Measurements from ENCODE around the gene GOLPH3.
"Not testable (repeated sequence)": the region's sequence is repeated elsewhere in the genome, so short reads cannot be mapped to it uniquely, and the experiment has no call there.

The GOLPH3 gene

DNA sequence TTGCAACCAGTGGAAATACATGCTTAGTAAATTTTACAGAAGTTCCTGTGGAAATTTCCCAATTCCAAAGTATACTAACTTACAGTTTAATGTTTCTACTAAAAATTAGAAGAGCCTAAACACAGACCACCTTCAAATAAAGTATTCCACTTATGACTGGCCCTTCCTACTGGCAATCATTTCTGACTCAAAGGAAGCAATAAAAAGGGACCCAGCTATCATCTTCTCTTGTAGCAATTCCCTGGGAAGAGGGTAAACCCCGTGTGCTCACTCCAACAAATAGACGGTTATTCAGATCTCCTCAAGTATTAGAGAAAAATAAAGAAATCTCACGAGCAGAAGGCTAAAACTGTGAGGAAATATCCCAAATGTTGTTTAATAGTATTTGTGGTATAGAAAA is 43.3 kb downstream of the GOLPH3 start:
- in situ Hi-C loops (cut with MboI; ENCODE audit: low sequenced_read_pairs, unreplicated experiment), result no loop called here
- TF ChIP-seq, protein P1, sequence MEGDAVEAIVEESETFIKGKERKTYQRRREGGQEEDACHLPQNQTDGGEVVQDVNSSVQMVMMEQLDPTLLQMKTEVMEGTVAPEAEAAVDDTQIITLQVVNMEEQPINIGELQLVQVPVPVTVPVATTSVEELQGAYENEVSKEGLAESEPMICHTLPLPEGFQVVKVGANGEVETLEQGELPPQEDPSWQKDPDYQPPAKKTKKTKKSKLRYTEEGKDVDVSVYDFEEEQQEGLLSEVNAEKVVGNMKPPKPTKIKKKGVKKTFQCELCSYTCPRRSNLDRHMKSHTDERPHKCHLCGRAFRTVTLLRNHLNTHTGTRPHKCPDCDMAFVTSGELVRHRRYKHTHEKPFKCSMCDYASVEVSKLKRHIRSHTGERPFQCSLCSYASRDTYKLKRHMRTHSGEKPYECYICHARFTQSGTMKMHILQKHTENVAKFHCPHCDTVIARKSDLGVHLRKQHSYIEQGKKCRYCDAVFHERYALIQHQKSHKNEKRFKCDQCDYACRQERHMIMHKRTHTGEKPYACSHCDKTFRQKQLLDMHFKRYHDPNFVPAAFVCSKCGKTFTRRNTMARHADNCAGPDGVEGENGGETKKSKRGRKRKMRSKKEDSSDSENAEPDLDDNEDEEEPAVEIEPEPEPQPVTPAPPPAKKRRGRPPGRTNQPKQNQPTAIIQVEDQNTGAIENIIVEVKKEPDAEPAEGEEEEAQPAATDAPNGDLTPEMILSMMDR (IDR thresholded peaks at IDR 0.05; ENCODE audit: borderline replicate concordance, control extremely low read depth, extremely low read depth, insufficient read depth, missing control alignments), result no peak

DNA sequence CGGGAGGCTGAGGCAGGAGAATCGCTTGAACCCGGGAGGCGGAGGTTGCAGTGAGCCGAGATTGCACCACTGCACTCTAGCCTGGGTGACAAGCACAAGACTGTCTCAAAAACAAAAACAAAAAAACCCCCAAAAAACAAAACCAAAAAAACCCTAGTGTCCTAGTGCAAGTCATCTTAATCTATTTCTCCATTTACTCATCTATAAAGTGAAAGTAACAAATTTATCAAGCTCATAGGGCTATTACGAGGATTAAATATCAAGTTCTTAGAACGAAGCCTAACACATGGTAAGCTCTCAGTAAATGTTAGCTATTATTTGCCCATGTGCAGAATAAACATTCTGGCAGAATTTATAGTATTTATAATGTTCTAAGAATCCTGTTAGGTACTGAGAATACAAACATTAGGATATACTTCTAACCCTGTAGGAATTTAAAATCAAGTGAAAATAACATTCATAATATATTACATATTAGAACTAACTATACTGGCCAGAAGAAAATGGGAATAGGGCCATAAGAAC is 45.0 kb downstream of the GOLPH3 start:
- in situ Hi-C loops (cut with MboI; ENCODE audit: low sequenced_read_pairs, unreplicated experiment), result no loop called here
- TF ChIP-seq, protein P1 (IDR thresholded peaks at IDR 0.05; ENCODE audit: borderline replicate concordance, control extremely low read depth, extremely low read depth, insufficient read depth, missing control alignments), result no peak
- DNase-seq (ENCODE audit: low spot score), result no peak

More for the DNA sequence above, 43.3 kb downstream of the GOLPH3 start:
- no peak for DNase-seq (ENCODE audit: low spot score)

DNA sequence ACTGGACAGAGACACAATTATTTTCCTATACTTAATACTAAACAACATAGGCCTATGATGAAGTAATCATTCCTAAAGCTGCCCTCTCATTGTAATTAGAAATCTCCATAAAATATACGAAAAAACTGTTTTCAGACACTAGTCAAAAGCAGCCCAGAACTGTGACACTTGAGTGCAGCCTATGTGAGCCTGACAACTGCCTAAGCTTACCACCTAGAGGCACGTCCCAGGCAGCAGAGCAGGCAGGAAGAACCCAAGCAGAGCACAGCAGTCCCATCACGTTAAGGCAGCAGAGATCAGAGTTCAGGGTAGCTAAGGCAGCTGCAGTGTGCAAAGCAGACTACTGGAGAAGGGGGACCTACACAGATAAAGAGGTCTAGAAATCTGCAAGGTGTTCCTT is 46.4 kb downstream of the GOLPH3 start:
- TF ChIP-seq, protein P1 (IDR thresholded peaks at IDR 0.05; ENCODE audit: borderline replicate concordance, control extremely low read depth, extremely low read depth, insufficient read depth, missing control alignments), result no peak
- in situ Hi-C loops (cut with MboI; ENCODE audit: low sequenced_read_pairs, unreplicated experiment), result no loop called here
- DNase-seq (ENCODE audit: low spot score), result no peak

DNA sequence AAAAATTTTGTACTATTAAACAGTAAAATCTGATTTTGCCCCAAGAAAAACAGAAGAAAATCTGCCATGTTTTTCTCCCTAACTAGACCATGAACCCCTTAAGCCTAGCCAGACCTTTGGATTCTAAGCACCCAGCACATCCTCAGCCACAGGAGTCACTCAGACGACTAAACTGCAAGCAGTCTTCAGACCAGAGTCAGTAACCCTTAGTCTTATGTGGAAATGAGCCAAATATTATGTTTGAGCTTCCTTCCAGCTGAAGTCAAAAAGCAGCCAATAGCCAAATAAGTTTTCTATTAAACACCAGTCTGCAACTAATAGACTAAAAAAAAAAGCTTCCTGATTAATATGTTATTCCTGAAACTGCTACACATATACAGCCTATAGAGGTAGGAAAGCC is 47.4 kb downstream of the GOLPH3 start:
- TF ChIP-seq, protein P1 (IDR thresholded peaks at IDR 0.05; ENCODE audit: borderline replicate concordance, control extremely low read depth, extremely low read depth, insufficient read depth, missing control alignments), result no peak
- in situ Hi-C loops (cut with MboI; ENCODE audit: low sequenced_read_pairs, unreplicated experiment), result no loop called here
- DNase-seq (ENCODE audit: low spot score), result no peak

- no peak for DNase-seq (ENCODE audit: low spot score)
- TF ChIP-seq, protein P1 (IDR thresholded peaks at IDR 0.05; ENCODE audit: borderline replicate concordance, control extremely low read depth, extremely low read depth, insufficient read depth, missing control alignments), result no peak
- in situ Hi-C loops (cut with MboI; ENCODE audit: low sequenced_read_pairs, unreplicated experiment), result no loop called here
These were observed 50.0 kb downstream of the GOLPH3 start for GRCh38 chr5:32123889-32124676.

- in situ Hi-C loops (cut with MboI; ENCODE audit: low sequenced_read_pairs, unreplicated experiment), result no loop called here
- no peak for DNase-seq (ENCODE audit: low spot score)
- TF ChIP-seq, protein P1 (IDR thresholded peaks at IDR 0.05; ENCODE audit: borderline replicate concordance, control extremely low read depth, extremely low read depth, insufficient read depth, missing control alignments), result no peak
These were observed 50.9 kb downstream of the GOLPH3 start for GRCh38 chr5:32123058-32123805.

- DNase-seq (ENCODE audit: low spot score); in situ Hi-C loops (cut with MboI; ENCODE audit: low sequenced_read_pairs, unreplicated experiment): not testable (repeated sequence)
These were observed 55.2 kb downstream of the GOLPH3 start for GRCh38 chr5:32118922-32119321.

Data from GM13976 (cell line).